Left ventricle myocardium inferior (tissue), 1 donor: ENCODE results near the gene ITGA2. TPM values are rescaled to one million over a fixed set of nuclear protein-coding genes. Genes with fewer than 3 reads are reported as not detected.

ENCODE experiments used
- DNase-seq: peaks from one replicate; pipeline ENCODE4 v3.0.0-alpha.2; 2020
- H3K27ac ChIP-seq: fragments of 200-600 bp; replicated peaks from 2 replicates; pipeline ENCODE4 v1.8.0; 2021
- H3K27me3 ChIP-seq: fragments of 200-600 bp; 2 replicates; pipeline ENCODE4 v1.8.0; 2021; ENCODE audit warnings: low read depth
- H3K36me3 ChIP-seq: fragments of 200-600 bp; 2 replicates; pipeline ENCODE4 v1.8.0; 2021
- H3K4me1 ChIP-seq: fragments of 200-600 bp; 2 replicates; pipeline ENCODE4 v1.8.0; 2021
- H3K4me3 ChIP-seq: fragments of 200-600 bp; 2 replicates; pipeline ENCODE4 v1.8.0; 2021; ENCODE audit warnings: mild to moderate bottlenecking, moderate library complexity
- H3K9me3 ChIP-seq: fragments of 200-600 bp; replicated peaks from 2 replicates; pipeline ENCODE4 v1.8.0; 2021
- intact Hi-C: fragments of 100-400 bp; cut with micrococcal nuclease; formaldehyde crosslinking; loops from one replicate; pipeline ENCODE4 v1.11.0; 2022
- total RNA-seq: library from RNA; stranded (reverse); fragmentation: NEBNext Ultra II Directional; extraction: Animal tissue kit (Norgen Biotek cat#: 25700); gene quantifications from one replicate; pipeline ENCODE4 v1.2.1, GENCODE V29; 2021
- TF ChIP-seq, protein P1 (sequence below): fragments of 200-600 bp; IDR thresholded peaks from 2 replicates; pipeline ENCODE4 v1.8.0; 2021; ENCODE audit warnings: antibody characterized with exemption, mild to moderate bottlenecking, borderline replicate concordance
- donor health status: DM: no; HTN: yes; CAD: no; lungs with severe emphysema.

ITGA2 gene
- total RNA-seq, 1 donor from 2014 or later, result 0.80 TPM

DNA sequence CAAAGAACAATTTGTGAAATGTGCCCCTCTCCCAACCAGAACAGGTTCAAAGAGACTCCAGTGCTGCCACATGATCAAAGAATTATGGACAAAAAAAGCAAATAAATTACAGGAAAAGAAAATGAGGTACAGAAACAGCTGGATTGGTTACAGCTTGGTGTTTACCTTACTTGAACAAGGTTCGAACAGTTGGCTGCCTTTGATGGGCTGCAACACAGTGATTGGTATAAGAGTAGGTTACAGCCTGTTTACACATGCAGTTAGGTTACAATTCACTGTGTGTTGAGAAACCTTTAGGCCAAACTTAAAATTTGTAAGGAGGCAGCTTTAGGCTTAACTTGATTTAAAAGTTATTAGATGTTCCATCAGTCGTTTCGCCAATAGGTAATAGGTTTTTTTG, 123.8 kb downstream of the ITGA2 start:
- no peaks in the 10 kb centered on the region for H3K27me3 ChIP-seq
- no peak for DNase-seq
- peaks cover under 1% of the 10 kb centered on the region for H3K36me3 ChIP-seq
- intact Hi-C loops, result no loop called here
- H3K9me3 ChIP-seq, result no peaks in the 10 kb centered on the region
- H3K4me3 ChIP-seq, result no peak overlapping the region
- no peak overlapping the region for H3K27ac ChIP-seq
- TF ChIP-seq, protein P1, sequence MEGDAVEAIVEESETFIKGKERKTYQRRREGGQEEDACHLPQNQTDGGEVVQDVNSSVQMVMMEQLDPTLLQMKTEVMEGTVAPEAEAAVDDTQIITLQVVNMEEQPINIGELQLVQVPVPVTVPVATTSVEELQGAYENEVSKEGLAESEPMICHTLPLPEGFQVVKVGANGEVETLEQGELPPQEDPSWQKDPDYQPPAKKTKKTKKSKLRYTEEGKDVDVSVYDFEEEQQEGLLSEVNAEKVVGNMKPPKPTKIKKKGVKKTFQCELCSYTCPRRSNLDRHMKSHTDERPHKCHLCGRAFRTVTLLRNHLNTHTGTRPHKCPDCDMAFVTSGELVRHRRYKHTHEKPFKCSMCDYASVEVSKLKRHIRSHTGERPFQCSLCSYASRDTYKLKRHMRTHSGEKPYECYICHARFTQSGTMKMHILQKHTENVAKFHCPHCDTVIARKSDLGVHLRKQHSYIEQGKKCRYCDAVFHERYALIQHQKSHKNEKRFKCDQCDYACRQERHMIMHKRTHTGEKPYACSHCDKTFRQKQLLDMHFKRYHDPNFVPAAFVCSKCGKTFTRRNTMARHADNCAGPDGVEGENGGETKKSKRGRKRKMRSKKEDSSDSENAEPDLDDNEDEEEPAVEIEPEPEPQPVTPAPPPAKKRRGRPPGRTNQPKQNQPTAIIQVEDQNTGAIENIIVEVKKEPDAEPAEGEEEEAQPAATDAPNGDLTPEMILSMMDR, result no peak
- peaks cover 26% of the 10 kb centered on the region for H3K4me1 ChIP-seq

DNA sequence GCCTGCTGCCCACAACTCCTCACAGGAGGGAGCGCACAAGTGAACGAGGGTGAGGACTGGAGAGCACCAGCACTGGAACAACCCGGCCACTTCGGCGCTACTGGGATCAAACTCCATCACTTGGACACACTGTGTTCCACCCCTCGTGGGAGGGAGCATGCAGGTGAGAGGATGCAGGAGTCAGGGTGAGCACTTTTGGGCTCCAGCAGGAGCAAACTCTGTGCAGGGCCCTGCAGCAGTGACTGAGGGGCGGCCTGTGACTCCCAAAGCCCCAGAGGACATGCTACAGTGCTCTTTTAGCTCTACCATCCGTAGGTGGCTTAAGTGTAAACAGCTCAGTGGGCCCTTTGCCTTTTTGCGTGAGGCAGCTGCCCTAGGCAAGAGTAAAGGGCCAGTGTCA, 124.8 kb downstream of the ITGA2 start:
- no peak for DNase-seq
- intact Hi-C loops, result no loop called here
- TF ChIP-seq, protein P1, result no peak
- no peaks in the 10 kb centered on the region for H3K36me3 ChIP-seq
- no peaks in the 10 kb centered on the region for H3K9me3 ChIP-seq
- H3K27me3 ChIP-seq, result no peaks in the 10 kb centered on the region
- H3K27ac ChIP-seq, result no peak overlapping the region
- H3K4me1 ChIP-seq, result peaks cover 16% of the 10 kb centered on the region
- no peak overlapping the region for H3K4me3 ChIP-seq

GRCh38 chr5:53114988-53115387, 125.8 kb downstream of the ITGA2 start:
- Histone ChIP-seq H3K9me3 (no peaks in the 10 kb centered on the region), H3K4me1 (peaks cover 7% of the 10 kb centered on the region), H3K27ac (no peak overlapping the region), H3K4me3 (no peak overlapping the region), H3K27me3 (no peaks in the 10 kb centered on the region), H3K36me3 (no peaks in the 10 kb centered on the region)
- intact Hi-C loops, result no loop called here
- no peak for DNase-seq
- TF ChIP-seq, protein P1, result no peak

DNA sequence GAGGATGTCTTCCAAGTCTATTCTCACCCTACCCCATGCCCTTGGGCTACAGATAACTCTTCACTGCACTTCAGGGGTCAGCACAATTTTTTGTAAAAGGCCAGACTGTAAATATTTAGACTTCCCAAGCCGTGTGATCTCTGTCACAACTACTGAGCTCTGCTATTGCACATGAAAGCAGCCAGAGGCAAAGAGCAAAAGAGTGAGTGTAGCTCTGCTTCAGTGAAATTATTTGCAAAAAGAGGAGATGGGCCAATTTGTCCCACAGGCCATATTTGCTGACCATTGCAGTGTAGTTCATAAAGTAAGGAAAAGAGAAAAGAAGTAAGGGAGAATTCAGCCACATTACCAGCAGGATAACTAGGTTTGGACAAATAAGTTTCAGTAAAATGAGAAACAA, 127.4 kb downstream of the ITGA2 start:
- Histone ChIP-seq H3K27ac (no peak overlapping the region), H3K27me3 (no peaks in the 10 kb centered on the region), H3K4me1 (no peaks in the 10 kb centered on the region), H3K36me3 (no peaks in the 10 kb centered on the region), H3K4me3 (no peak overlapping the region), H3K9me3 (no peaks in the 10 kb centered on the region)
- TF ChIP-seq, protein P1, result no peak
- no peak for DNase-seq
- intact Hi-C loops, result no loop called here

DNA sequence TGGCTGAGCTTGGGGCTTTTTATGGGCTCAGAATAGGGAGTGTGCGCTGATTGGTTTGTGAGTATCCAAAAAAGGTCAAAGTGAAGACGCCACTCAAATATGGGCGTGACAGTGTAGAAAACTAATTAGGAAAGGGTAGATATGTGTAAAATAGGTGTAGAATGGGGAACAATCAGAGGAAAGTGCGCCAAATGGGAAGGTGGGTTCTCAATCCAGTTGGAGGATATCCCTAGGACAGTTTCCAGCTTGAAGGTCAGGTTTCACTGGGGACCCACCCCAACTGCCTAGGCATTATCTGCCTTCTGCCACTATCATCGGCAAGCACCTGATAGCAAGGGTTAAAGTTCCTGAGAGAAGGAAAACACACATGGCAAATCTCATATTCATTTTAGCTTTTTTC, 129.7 kb downstream of the ITGA2 start:
- no peak for DNase-seq
- no peak overlapping the region for H3K27ac ChIP-seq
- no peak overlapping the region for H3K4me3 ChIP-seq
- TF ChIP-seq, protein P1, result no peak
- no peaks in the 10 kb centered on the region for H3K9me3 ChIP-seq
- intact Hi-C loops, result no loop called here
- no peaks in the 10 kb centered on the region for H3K27me3 ChIP-seq
- no peaks in the 10 kb centered on the region for H3K4me1 ChIP-seq
- H3K36me3 ChIP-seq, result no peaks in the 10 kb centered on the region

DNA sequence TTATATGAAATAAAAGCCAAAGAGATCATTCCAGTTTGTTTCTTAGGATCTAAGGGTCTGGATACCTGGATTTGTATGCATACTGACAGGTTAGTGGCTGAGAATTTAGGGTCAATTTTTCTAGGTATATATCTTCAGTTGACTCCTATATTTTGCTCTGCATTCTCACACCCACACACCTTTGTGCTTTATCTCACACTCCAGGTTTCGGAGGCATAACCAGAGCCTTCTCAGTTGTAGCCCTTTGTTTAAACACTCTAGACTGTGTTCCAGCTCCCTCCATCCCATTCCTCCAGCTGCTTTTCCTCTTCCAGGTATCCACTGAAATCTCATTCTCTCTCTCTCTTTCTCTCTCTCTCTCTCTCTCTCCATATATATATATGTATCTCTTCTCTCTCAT, 131.0 kb downstream of the ITGA2 start:
- H3K27ac ChIP-seq, result no peak overlapping the region
- no peaks in the 10 kb centered on the region for H3K4me1 ChIP-seq
- no peak for DNase-seq
- H3K4me3 ChIP-seq, result no peak overlapping the region
- TF ChIP-seq, protein P1, result no peak
- H3K36me3 ChIP-seq, result no peaks in the 10 kb centered on the region
- no peaks in the 10 kb centered on the region for H3K9me3 ChIP-seq
- intact Hi-C loops, result no loop called here
- no peaks in the 10 kb centered on the region for H3K27me3 ChIP-seq
